Raji (cell line): ENCODE results near the gene GCN1.

Experiments used
- POLR2A ChIP-seq: IDR thresholded peaks from 2 replicates; pipeline ENCODE4 v1.6.1; 2011; ENCODE audit warnings: low read depth, low read length, control low read depth; ENCODE audit not compliant: insufficient read depth

GCN1 gene

GRCh38 chr12:120090626-120091295, 103.8 kb downstream of the GCN1 start:
- TF ChIP-seq POLR2A, result no peak

GRCh38 chr12:120090206-120090605, 104.3 kb downstream of the GCN1 start:
- no peak for TF ChIP-seq POLR2A

GRCh38 chr12:120089796-120090195, 104.7 kb downstream of the GCN1 start:
- TF ChIP-seq POLR2A, result no peak

GRCh38 chr12:120089105-120089504, 105.4 kb downstream of the GCN1 start:
- no peak for TF ChIP-seq POLR2A

GRCh38 chr12:120086801-120087621, 107.5 kb downstream of the GCN1 start:
- TF ChIP-seq POLR2A, result peak; percentile 54

- no peak for TF ChIP-seq POLR2A
Observed at GRCh38 chr12:120085920-120086645, 108.4 kb downstream of the GCN1 start.

- no peak for TF ChIP-seq POLR2A
Observed at GRCh38 chr12:120081641-120082040, 112.9 kb downstream of the GCN1 start.

- TF ChIP-seq POLR2A, result no peak
Observed at GRCh38 chr12:120079411-120080400, 114.8 kb downstream of the GCN1 start.

- no peak for TF ChIP-seq POLR2A
Observed at GRCh38 chr12:120078868-120079267, 115.6 kb downstream of the GCN1 start.

- TF ChIP-seq POLR2A, result no peak
Observed at GRCh38 chr12:120077260-120077659, 117.3 kb downstream of the GCN1 start.
